K562 (cell line): ENCODE results near the gene DENND10. TPM values are rescaled to one million over a fixed set of nuclear protein-coding genes. Genes with fewer than 3 reads are reported as not detected.

Source experiments
- ATAC-seq: fragments of 200-7000 bp; cut with Tn5 transposase; 3 replicates; pipeline ENCODE4 v1.9.1; 2020; ENCODE audit warnings: moderate library complexity
- BruUV-seq: library from RNA; stranded (reverse); fragments of 400-500 nt; replicated peaks from 2 replicates; lab custom pipeline; 2021; lab: Mats Ljungman, UMichigan
- CTCF ChIA-PET: fragments of 300-600 bp; formaldehyde crosslinking; extraction: SDS; loops from one replicate; lab custom pipeline; 2021; ENCODE audit warnings: low intra/inter-chr PET ratio; lab: Yijun Ruan, JAX
- POLR2A ChIA-PET: fragments of 300-600, 350-650 bp; sonication (Branson Sonifier 250); formaldehyde crosslinking; extraction: SDS; loops from one replicate; lab custom pipeline; 2021; ENCODE audit warnings: antibody characterized with exemption, inconsistent platforms; lab: Yijun Ruan, JAX
- DNase-seq, 4 experiments: peaks; one replicate each; pipeline versions ENCODE4 v3.0.0 to v3.0.0-alpha.2; 2011 to 2018; ENCODE audit warnings: low spot score in 3 of 4, mixed read lengths in 3 of 4; ENCODE audit errors: extremely low read depth in 1 of 4
- FAIRE-seq: peaks from 2 replicates; lab custom pipeline; 2011; peaks lifted over from hg19 to GRCh38; lab: Jason Lieb, UNC
- H2AFZ ChIP-seq: 2 replicates; pipeline ENCODE4 v1.6.0; 2011; ENCODE audit warnings: low read depth, low read length, control low read depth, inconsistent platforms
- H3K27ac ChIP-seq: fragments of 200-600 bp; 3 replicates; pipeline ENCODE4 v1.8.0; 2011; ENCODE audit warnings: low read depth, mild to moderate bottlenecking, control low read depth, inconsistent platforms, low read length, moderate library complexity, mixed read lengths; ENCODE audit errors: extremely low read depth
- H3K27me3 ChIP-seq, 2 experiments: fragments of 300-600 bp in 1 of 2; 2 replicates in 1 of 2; 3 replicates in 1 of 2; pipeline versions ENCODE4 v1.6.0 to v1.8.0; 2011; ENCODE audit warnings: inconsistent platforms in 2 of 2, low read length in 2 of 2, mild to moderate bottlenecking in 1 of 2, mixed read lengths in 1 of 2, moderate library complexity in 1 of 2; ENCODE audit not compliant: control insufficient read depth in 2 of 2, insufficient read depth in 2 of 2
- H3K36me3 ChIP-seq: fragments of 300-600 bp; 3 replicates; pipeline ENCODE4 v1.8.0; 2011; ENCODE audit warnings: mild to moderate bottlenecking, low read length, inconsistent platforms; ENCODE audit not compliant: control insufficient read depth, insufficient read depth
- H3K4me1 ChIP-seq, 2 experiments: fragments of 200-600 bp in 1 of 2; replicated peaks in 1 of 2; 2 replicates in 1 of 2; 3 replicates in 1 of 2; pipeline versions ENCODE4 v1.5.1 to v1.8.0; 2011; ENCODE audit warnings: inconsistent platforms in 2 of 2, low read length in 2 of 2, mild to moderate bottlenecking in 1 of 2, mixed read lengths in 1 of 2, moderate library complexity in 1 of 2; ENCODE audit not compliant: control insufficient read depth in 2 of 2, insufficient read depth in 2 of 2
- H3K4me2 ChIP-seq: 2 replicates; pipeline ENCODE4 v1.6.1; 2011; ENCODE audit warnings: low read length, control low read depth, inconsistent platforms, mixed read lengths; ENCODE audit not compliant: insufficient read depth
- H3K4me3 ChIP-seq: fragments of 200-600 bp; sonication (generic), shearing (Covaris generic); 2 replicates; pipeline ENCODE4 v1.5.1; 2016; ENCODE audit warnings: control low read depth, inconsistent platforms
- H3K79me2 ChIP-seq: fragments of 200-600 bp; 3 replicates; pipeline ENCODE4 v1.8.0; 2011; ENCODE audit warnings: low read length, inconsistent platforms; ENCODE audit not compliant: control insufficient read depth, insufficient read depth
- H3K9ac ChIP-seq, 2 experiments: 2 replicates each; pipeline versions ENCODE4 v1.6.0 to v1.6.1; 2011; ENCODE audit warnings: low read depth in 2 of 2, low read length in 2 of 2, control low read depth in 1 of 2, inconsistent platforms in 1 of 2, mild to moderate bottlenecking in 1 of 2, mixed read lengths in 1 of 2; ENCODE audit not compliant: insufficient read depth in 1 of 2
- H3K9me1 ChIP-seq: one replicate; pipeline ENCODE4 v1.6.0; 2011; ENCODE audit warnings: inconsistent platforms, mild to moderate bottlenecking, low read length, moderate library complexity; ENCODE audit not compliant: control insufficient read depth, insufficient read depth
- H3K9me3 ChIP-seq: replicated peaks from 2 replicates; pipeline ENCODE4 v1.5.1; 2011; ENCODE audit warnings: low read depth, low read length, inconsistent platforms; ENCODE audit not compliant: control insufficient read depth, insufficient read depth
- H4K20me1 ChIP-seq: replicated peaks from 2 replicates; pipeline ENCODE4 v1.6.1; 2011; ENCODE audit warnings: low read length, inconsistent platforms, mixed read lengths; ENCODE audit not compliant: control insufficient read depth, insufficient read depth
- ASH1L ChIP-seq: fragments of 450-650 bp; IDR thresholded peaks from 2 replicates; pipeline ENCODE4 v1.6.1; 2018; ENCODE audit warnings: borderline replicate concordance, mild to moderate bottlenecking, low read depth; ENCODE audit not compliant: partially characterized antibody
- ATF7 ChIP-seq: fragments of 450-650 bp; IDR thresholded peaks from 2 replicates; pipeline ENCODE4 v1.7.1; 2014; ENCODE audit warnings: mild to moderate bottlenecking, moderate library complexity
- DACH1 ChIP-seq: fragments of 450-650 bp; IDR thresholded peaks from 2 replicates; pipeline ENCODE4 v1.6.1; 2018; ENCODE audit not compliant: partially characterized antibody
- HDAC2 ChIP-seq: fragments of 450-650 bp; IDR thresholded peaks from 2 replicates; pipeline ENCODE4 v1.6.1; 2016; ENCODE audit warnings: mild to moderate bottlenecking
- KLF10 ChIP-seq: fragments of 250-450 bp; sonication (Bioruptor Pico); IDR thresholded peaks from 2 replicates; pipeline ENCODE4 v1.6.1; 2021; ENCODE audit warnings: matching md5 sums
- MTA3 ChIP-seq: fragments of 450-650 bp; formaldehyde crosslinking; IDR thresholded peaks from 2 replicates; pipeline ENCODE4 v1.6.1; 2017; ENCODE audit warnings: mild to moderate bottlenecking, borderline replicate concordance
- NELFE ChIP-seq: IDR thresholded peaks from 2 replicates; pipeline ENCODE4 v1.6.1; 2011; ENCODE audit warnings: mild to moderate bottlenecking; ENCODE audit not compliant: insufficient read depth, insufficient read length
- NFIX ChIP-seq: fragments of 250-450 bp; sonication (Bioruptor Pico); IDR thresholded peaks from 2 replicates; pipeline ENCODE4 v1.4.0; 2020; ENCODE audit warnings: low read depth, mild to moderate bottlenecking, moderate library complexity
- PHB2 ChIP-seq: fragments of 450-650 bp; IDR thresholded peaks from 2 replicates; pipeline ENCODE4 v1.6.1; 2017; ENCODE audit warnings: low read depth
- POLR3G ChIP-seq: IDR thresholded peaks from 2 replicates; pipeline ENCODE4 v1.6.1; 2011; ENCODE audit not compliant: insufficient read length, insufficient replicate concordance; ENCODE audit errors: extremely low read depth
- PPARD ChIP-seq: fragments of 250-450 bp; sonication (Bioruptor Pico); IDR thresholded peaks from 2 replicates; pipeline ENCODE4 v1.8.0; 2022; ENCODE audit warnings: inconsistent platforms, mild to moderate bottlenecking, moderate library complexity
- RCOR1 ChIP-seq, 2 experiments: IDR thresholded peaks; 2 replicates each; pipeline ENCODE4 v1.6.1; 2012; ENCODE audit warnings: low read depth in 2 of 2, low read length in 2 of 2, borderline replicate concordance in 1 of 2, improper control_type of control experiment in 1 of 2
- SIRT6 ChIP-seq: IDR thresholded peaks from one replicate; pipeline ENCODE4 v1.6.1; 2012; ENCODE audit warnings: low read depth, mild to moderate bottlenecking, control low read depth, inconsistent platforms, low read length, moderate library complexity
- SNIP1 ChIP-seq: fragments of 450-650 bp; IDR thresholded peaks from 2 replicates; pipeline ENCODE4 v1.7.1; 2017; ENCODE audit warnings: low read depth, mild to moderate bottlenecking
- TARDBP ChIP-seq: fragments of 450-650 bp; IDR thresholded peaks from 2 replicates; pipeline ENCODE4 v1.6.1; 2016
- ZBTB17 ChIP-seq: fragments of 450-650 bp; formaldehyde crosslinking; IDR thresholded peaks from 2 replicates; pipeline ENCODE4 v1.4.0; 2020; ENCODE audit warnings: mild to moderate bottlenecking
- ZNF717 ChIP-seq: fragments of 250-450 bp; sonication (Bioruptor Pico); IDR thresholded peaks from 2 replicates; pipeline ENCODE4 v1.5.0; 2021
- WGBS: fragments of 100-300 bp; shearing (Covaris generic); methylation state at CpG from one replicate; pipeline ENCODE4 v1.1.6; 2016; ENCODE audit warnings: low coverage, mixed read lengths; ENCODE audit not compliant: insufficient coverage; ENCODE audit errors: missing lambda C conversion rate; 5-methylcytosine and 5-hydroxymethylcytosine counted together
- in situ Hi-C: fragments of 300-500 bp; cut with MboI; formaldehyde crosslinking; loops from 4 replicates; pipeline ENCODE4 v1.15.0; 2018; ENCODE audit warnings: inconsistent platforms, mixed read lengths
- intact Hi-C: fragments of 100-400 bp; cut with micrococcal nuclease; formaldehyde crosslinking; loops from 2 replicates; pipeline ENCODE4 v1.14.2; 2022
- polyA plus RNA-seq, 8 experiments: library from polyadenylated mRNA; depleted of rRNA in 4 of 8; stranded (reverse) in 5 of 8; unstranded in 3 of 8; fragments of >200 nt; fragmentation: Nextera tagmentation in 2 of 8; fragmentation: Illumina TruSeq in 1 of 8; extraction: Ambion mirVana in 2 of 8; extraction: Trizol in 1 of 8; gene quantifications; 2 replicates each; pipeline versions ENCODE4 v1.2.1 to v1.2.3, GENCODE V29; 2011 to 2014; ENCODE audit warnings: inconsistent platforms in 1 of 8, missing spikeins in 1 of 8
- total RNA-seq, 7 experiments: library from RNA; depleted of rRNA in 6 of 7; stranded (reverse); fragments of >200 nt in 6 of 7; fragmentation: Illumina TruSeq in 2 of 7; extraction: Trizol in 2 of 7; gene quantifications; 2 replicates each; pipeline versions ENCODE4 v1.2.1 to v1.2.3, GENCODE V29; 2011 to 2021; ENCODE audit warnings: low replicate concordance in 1 of 7
- TF ChIP-seq, protein P1 (sequence below): fragments of 250-450 bp; sonication (Bioruptor Pico); IDR thresholded peaks from 2 replicates; pipeline ENCODE4 v1.8.0; 2021; ENCODE audit warnings: mild to moderate bottlenecking, moderate library complexity
- TF ChIP-seq, protein P2 (sequence below): fragments of 250-450 bp; sonication (Bioruptor Pico); IDR thresholded peaks from 2 replicates; pipeline ENCODE4 v1.5.0; 2021; ENCODE audit warnings: mild to moderate bottlenecking, moderate library complexity

Gene DENND10
- total and polyA plus RNA-seq, 9 of the 15 experiments (the other 6 are each of a cell fraction or from before 2014, with no cell fraction given), result 9.4 to 20.0 (median 12.5) TPM

DNA sequence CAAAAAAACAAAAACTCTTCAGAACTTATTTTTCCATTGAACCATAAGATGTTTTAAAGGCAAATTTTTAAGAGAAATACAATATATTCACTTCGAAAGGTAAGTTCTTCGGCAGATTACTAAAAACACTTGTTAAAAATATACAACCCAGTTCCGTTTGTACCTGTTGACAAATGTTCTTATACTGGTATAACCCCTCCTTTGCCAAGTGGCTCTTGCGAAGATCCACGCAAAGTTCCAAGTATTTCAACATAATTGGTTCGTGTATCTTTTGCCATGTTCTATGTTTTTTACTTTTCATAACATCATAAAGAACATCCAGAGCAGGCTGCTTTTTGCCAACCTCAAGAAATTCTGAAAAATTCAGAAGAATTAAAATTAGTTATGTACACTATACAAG lies 30.3 kb upstream of the DENND10 start:
- intact Hi-C loops, result no loop called here
- Histone ChIP-seq H3K9ac (no peak overlapping the region), H3K27ac (no peak overlapping the region), H3K4me2 (no peak overlapping the region), H3K4me1 (peaks cover 3 to 9% of the 10 kb centered on the region in 2 experiments; a peak in 3 of 5 replicates), H4K20me1 (peaks cover 17% of the 10 kb centered on the region), H3K4me3 (no peak overlapping the region), H3K9me3 (no peaks in the 10 kb centered on the region), H2AFZ (no peak overlapping the region), H3K79me2 (peaks cover 94% of the 10 kb centered on the region), H3K36me3 (peaks cover 73% of the 10 kb centered on the region), H3K9me1 (no peaks in the 10 kb centered on the region), H3K27me3 (no peaks in the 10 kb centered on the region)
- in situ Hi-C loops, result no loop called here
- ATAC-seq (no peak), FAIRE-seq (no peak), DNase-seq (no peak)
- no peak for TF ChIP-seq KLF10 (CRISPR knock-in tag)
- TF ChIP-seq RCOR1 (IDR thresholded peaks at IDR 0.05; ENCODE audit: borderline replicate concordance in 1 of 2, low read depth in 2 of 2, low read length in 2 of 2), result no peak
- TF ChIP-seq, protein P1, sequence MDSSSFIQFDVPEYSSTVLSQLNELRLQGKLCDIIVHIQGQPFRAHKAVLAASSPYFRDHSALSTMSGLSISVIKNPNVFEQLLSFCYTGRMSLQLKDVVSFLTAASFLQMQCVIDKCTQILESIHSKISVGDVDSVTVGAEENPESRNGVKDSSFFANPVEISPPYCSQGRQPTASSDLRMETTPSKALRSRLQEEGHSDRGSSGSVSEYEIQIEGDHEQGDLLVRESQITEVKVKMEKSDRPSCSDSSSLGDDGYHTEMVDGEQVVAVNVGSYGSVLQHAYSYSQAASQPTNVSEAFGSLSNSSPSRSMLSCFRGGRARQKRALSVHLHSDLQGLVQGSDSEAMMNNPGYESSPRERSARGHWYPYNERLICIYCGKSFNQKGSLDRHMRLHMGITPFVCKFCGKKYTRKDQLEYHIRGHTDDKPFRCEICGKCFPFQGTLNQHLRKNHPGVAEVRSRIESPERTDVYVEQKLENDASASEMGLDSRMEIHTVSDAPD (CRISPR knock-in tag), result no peak
- TF ChIP-seq, protein P2, sequence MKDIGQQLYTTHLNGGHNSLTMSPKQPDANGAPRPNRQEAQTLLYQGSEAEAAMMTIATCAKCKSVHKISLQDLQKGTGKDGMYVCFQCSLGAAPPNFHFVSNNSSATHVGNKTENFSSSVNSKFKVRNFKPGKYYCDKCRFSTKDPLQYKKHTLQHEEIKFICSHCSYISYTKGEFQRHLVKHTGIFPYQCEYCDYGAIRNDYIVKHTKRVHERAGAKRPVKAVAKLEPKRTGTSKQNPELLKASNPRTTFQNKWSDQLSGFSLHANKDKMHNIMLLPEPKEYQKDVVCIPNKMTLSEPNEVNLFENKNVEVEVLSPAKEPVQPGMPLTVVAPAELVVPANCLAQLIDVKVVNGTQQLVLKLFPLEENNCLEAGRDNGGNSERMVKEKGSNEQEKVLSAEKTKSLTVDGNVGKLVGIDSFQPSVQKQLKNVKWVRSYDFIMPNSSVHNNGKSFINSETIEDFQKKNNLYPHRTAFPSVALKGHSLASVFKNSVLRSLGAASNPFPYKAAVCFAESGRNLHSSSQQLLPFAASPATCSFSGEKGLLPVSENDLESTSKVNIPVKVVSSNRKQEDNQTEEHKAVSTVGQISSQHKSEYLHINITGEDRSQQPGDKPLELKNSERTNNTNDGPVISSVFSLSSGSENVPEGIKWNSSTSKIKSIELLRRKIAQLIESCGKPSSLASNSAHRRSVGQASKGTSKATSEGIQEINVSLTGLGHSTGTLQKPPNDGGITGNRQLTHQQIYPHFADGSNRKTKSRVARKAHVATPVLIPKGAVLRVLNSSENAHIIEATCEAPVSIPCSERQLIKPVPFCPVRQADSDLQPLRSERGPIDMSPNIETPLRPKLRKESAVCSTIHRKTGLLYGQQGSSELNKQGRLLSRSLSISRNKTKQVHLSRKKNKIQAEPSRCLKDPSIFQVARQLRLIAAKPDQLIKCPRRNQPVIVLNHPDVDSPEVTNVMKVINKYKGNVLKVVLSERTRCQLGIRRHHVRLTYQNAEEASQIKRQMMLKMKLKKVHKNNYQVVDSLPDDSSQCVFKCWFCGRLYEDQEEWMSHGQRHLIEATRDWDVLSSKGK (CRISPR knock-in tag), result no peak
- TF ChIP-seq NELFE, result no peak
- TF ChIP-seq ZBTB17 (CRISPR knock-in tag), result no peak
- no peak for TF ChIP-seq TARDBP
- no peak for TF ChIP-seq POLR3G
- TF ChIP-seq ZNF717, result no peak
- TF ChIP-seq ATF7, result no peak
- TF ChIP-seq ASH1L, result no peak
- no peak for TF ChIP-seq SNIP1
- no peak for TF ChIP-seq PHB2
- no peak for TF ChIP-seq PPARD (CRISPR knock-in tag)
- TF ChIP-seq MTA3, result no peak
- no peak for TF ChIP-seq DACH1
- no peak for TF ChIP-seq HDAC2
- no peak for TF ChIP-seq NFIX (CRISPR knock-in tag)
- TF ChIP-seq SIRT6, result no peak
- POLR2A ChIA-PET, result no interaction called here
- CTCF ChIA-PET, result no interaction called here
- WGBS, result 91% methylated on average over 6 of the region's 6 CpGs
- BruUV-seq, result TSS peak; percentile 12
